K562 (cell line): ENCODE data around the gene ELK1. TPM values are rescaled to one million over a fixed set of nuclear protein-coding genes. Genes with fewer than 3 reads are reported as not detected.

Experiments used
- ATAC-seq: fragments of 200-7000 bp; cut with Tn5 transposase; 3 replicates; pipeline ENCODE4 v1.9.1; 2020; ENCODE audit warnings: moderate library complexity
- BruUV-seq: library from RNA; stranded (reverse); fragments of 400-500 nt; replicated peaks from 2 replicates; lab custom pipeline; 2021; lab: Mats Ljungman, UMichigan
- CTCF ChIA-PET: fragments of 300-600 bp; formaldehyde crosslinking; extraction: SDS; loops from one replicate; lab custom pipeline; 2021; ENCODE audit warnings: low intra/inter-chr PET ratio; lab: Yijun Ruan, JAX
- POLR2A ChIA-PET: fragments of 300-600, 350-650 bp; sonication (Branson Sonifier 250); formaldehyde crosslinking; extraction: SDS; loops from one replicate; lab custom pipeline; 2021; ENCODE audit warnings: antibody characterized with exemption, inconsistent platforms; lab: Yijun Ruan, JAX
- DNase-seq, 4 experiments: peaks; one replicate each; pipeline versions ENCODE4 v3.0.0 to v3.0.0-alpha.2; 2011 to 2018; ENCODE audit warnings: low spot score in 3 of 4, mixed read lengths in 3 of 4; ENCODE audit errors: extremely low read depth in 1 of 4
- FAIRE-seq: peaks from 2 replicates; lab custom pipeline; 2011; peaks lifted over from hg19 to GRCh38; lab: Jason Lieb, UNC
- H2AFZ ChIP-seq: 2 replicates; pipeline ENCODE4 v1.6.0; 2011; ENCODE audit warnings: low read depth, low read length, control low read depth, inconsistent platforms
- H3K27ac ChIP-seq: fragments of 200-600 bp; 3 replicates; pipeline ENCODE4 v1.8.0; 2011; ENCODE audit warnings: low read depth, mild to moderate bottlenecking, control low read depth, inconsistent platforms, low read length, moderate library complexity, mixed read lengths; ENCODE audit errors: extremely low read depth
- H3K27me3 ChIP-seq, 2 experiments: fragments of 300-600 bp in 1 of 2; 2 replicates in 1 of 2; 3 replicates in 1 of 2; pipeline versions ENCODE4 v1.6.0 to v1.8.0; 2011; ENCODE audit warnings: inconsistent platforms in 2 of 2, low read length in 2 of 2, mild to moderate bottlenecking in 1 of 2, mixed read lengths in 1 of 2, moderate library complexity in 1 of 2; ENCODE audit not compliant: control insufficient read depth in 2 of 2, insufficient read depth in 2 of 2
- H3K36me3 ChIP-seq: fragments of 300-600 bp; 3 replicates; pipeline ENCODE4 v1.8.0; 2011; ENCODE audit warnings: mild to moderate bottlenecking, low read length, inconsistent platforms; ENCODE audit not compliant: control insufficient read depth, insufficient read depth
- H3K4me1 ChIP-seq, 2 experiments: fragments of 200-600 bp in 1 of 2; replicated peaks in 1 of 2; 2 replicates in 1 of 2; 3 replicates in 1 of 2; pipeline versions ENCODE4 v1.5.1 to v1.8.0; 2011; ENCODE audit warnings: inconsistent platforms in 2 of 2, low read length in 2 of 2, mild to moderate bottlenecking in 1 of 2, mixed read lengths in 1 of 2, moderate library complexity in 1 of 2; ENCODE audit not compliant: control insufficient read depth in 2 of 2, insufficient read depth in 2 of 2
- H3K4me2 ChIP-seq: 2 replicates; pipeline ENCODE4 v1.6.1; 2011; ENCODE audit warnings: low read length, control low read depth, inconsistent platforms, mixed read lengths; ENCODE audit not compliant: insufficient read depth
- H3K4me3 ChIP-seq: fragments of 200-600 bp; sonication (generic), shearing (Covaris generic); 2 replicates; pipeline ENCODE4 v1.5.1; 2016; ENCODE audit warnings: control low read depth, inconsistent platforms
- H3K79me2 ChIP-seq: fragments of 200-600 bp; 3 replicates; pipeline ENCODE4 v1.8.0; 2011; ENCODE audit warnings: low read length, inconsistent platforms; ENCODE audit not compliant: control insufficient read depth, insufficient read depth
- H3K9ac ChIP-seq, 2 experiments: 2 replicates each; pipeline versions ENCODE4 v1.6.0 to v1.6.1; 2011; ENCODE audit warnings: low read depth in 2 of 2, low read length in 2 of 2, control low read depth in 1 of 2, inconsistent platforms in 1 of 2, mild to moderate bottlenecking in 1 of 2, mixed read lengths in 1 of 2; ENCODE audit not compliant: insufficient read depth in 1 of 2
- H3K9me1 ChIP-seq: one replicate; pipeline ENCODE4 v1.6.0; 2011; ENCODE audit warnings: inconsistent platforms, mild to moderate bottlenecking, low read length, moderate library complexity; ENCODE audit not compliant: control insufficient read depth, insufficient read depth
- H3K9me3 ChIP-seq: replicated peaks from 2 replicates; pipeline ENCODE4 v1.5.1; 2011; ENCODE audit warnings: low read depth, low read length, inconsistent platforms; ENCODE audit not compliant: control insufficient read depth, insufficient read depth
- H4K20me1 ChIP-seq: replicated peaks from 2 replicates; pipeline ENCODE4 v1.6.1; 2011; ENCODE audit warnings: low read length, inconsistent platforms, mixed read lengths; ENCODE audit not compliant: control insufficient read depth, insufficient read depth
- CEBPZ ChIP-seq: fragments of 150-350 bp; IDR thresholded peaks from 2 replicates; pipeline ENCODE4 v1.6.1; 2014; ENCODE audit warnings: low read depth, mild to moderate bottlenecking, low read length, borderline replicate concordance
- KAT8 ChIP-seq: fragments of 450-650 bp; IDR thresholded peaks from 2 replicates; pipeline ENCODE4 v1.6.1; 2016; ENCODE audit warnings: low read depth, mild to moderate bottlenecking
- NFYB ChIP-seq: IDR thresholded peaks from 2 replicates; pipeline ENCODE4 v1.6.1; 2011; ENCODE audit warnings: mild to moderate bottlenecking, moderate library complexity; ENCODE audit not compliant: insufficient read length; ENCODE audit errors: extremely low read depth
- PKNOX1 ChIP-seq: fragments of 450-650 bp; IDR thresholded peaks from 2 replicates; pipeline ENCODE4 v1.6.1; 2016
- SMARCA4 ChIP-seq: fragments of 450-650 bp; IDR thresholded peaks from 2 replicates; pipeline ENCODE4 v1.6.1; 2016
- SRSF7 ChIP-seq: fragments of 200-400 bp; formaldehyde crosslinking; optimal IDR thresholded peaks from 2 replicates; pipeline ENCODE3; 2017; ENCODE audit warnings: mild to moderate bottlenecking, low read depth, low read length
- TBP ChIP-seq: optimal IDR thresholded peaks from 2 replicates; pipeline ENCODE3; 2011; ENCODE audit warnings: low read depth, low read length, improper control_type of control experiment
- ZNF217 ChIP-seq: sonication (generic); formaldehyde crosslinking; IDR thresholded peaks from 2 replicates; pipeline ENCODE4 v1.8.0; 2022; ENCODE audit warnings: mild to moderate bottlenecking, missing genetic modification reagents
- ZNF584 ChIP-seq: fragments of 200-800 bp; sonication (Bioruptor generic); IDR thresholded peaks from 2 replicates; pipeline ENCODE4 v1.6.1; 2016; ENCODE audit warnings: low read depth, mild to moderate bottlenecking, missing genetic modification characterization, missing compliant biosample characterization
- WGBS: fragments of 100-300 bp; shearing (Covaris generic); methylation state at CpG from one replicate; pipeline ENCODE4 v1.1.6; 2016; ENCODE audit warnings: low coverage, mixed read lengths; ENCODE audit not compliant: insufficient coverage; ENCODE audit errors: missing lambda C conversion rate; 5-methylcytosine and 5-hydroxymethylcytosine counted together
- in situ Hi-C: fragments of 300-500 bp; cut with MboI; formaldehyde crosslinking; loops from 4 replicates; pipeline ENCODE4 v1.15.0; 2018; ENCODE audit warnings: inconsistent platforms, mixed read lengths
- intact Hi-C: fragments of 100-400 bp; cut with micrococcal nuclease; formaldehyde crosslinking; loops from 2 replicates; pipeline ENCODE4 v1.14.2; 2022
- polyA plus RNA-seq, 8 experiments: library from polyadenylated mRNA; depleted of rRNA in 4 of 8; stranded (reverse) in 5 of 8; unstranded in 3 of 8; fragments of >200 nt; fragmentation: Nextera tagmentation in 2 of 8; fragmentation: Illumina TruSeq in 1 of 8; extraction: Ambion mirVana in 2 of 8; extraction: Trizol in 1 of 8; gene quantifications; 2 replicates each; pipeline versions ENCODE4 v1.2.1 to v1.2.3, GENCODE V29; 2011 to 2014; ENCODE audit warnings: inconsistent platforms in 1 of 8, missing spikeins in 1 of 8
- total RNA-seq, 7 experiments: library from RNA; depleted of rRNA in 6 of 7; stranded (reverse); fragments of >200 nt in 6 of 7; fragmentation: Illumina TruSeq in 2 of 7; extraction: Trizol in 2 of 7; gene quantifications; 2 replicates each; pipeline versions ENCODE4 v1.2.1 to v1.2.3, GENCODE V29; 2011 to 2021; ENCODE audit warnings: low replicate concordance in 1 of 7

ELK1 gene
- total and polyA plus RNA-seq, 9 of the 15 experiments (the other 6 are each of a cell fraction or from before 2014, with no cell fraction given): 4.4 to 74.9 (median 26.5) TPM

- no peak overlapping the region for H3K9ac ChIP-seq
- intact Hi-C loops: no loop called here
- ChIA-PET CTCF (no interaction called here), POLR2A (no interaction called here)
- H4K20me1 ChIP-seq: no peaks in the 10 kb centered on the region
- no peaks in the 10 kb centered on the region for H3K79me2 ChIP-seq
- H2AFZ ChIP-seq: no peak overlapping the region
- H3K4me3 ChIP-seq: no peak overlapping the region
- TF ChIP-seq SMARCA4: no peak
- peak; percentile 50; the same call in 1 of the 2 replicates for TF ChIP-seq PKNOX1
- no peak for TF ChIP-seq KAT8
- no peak for TF ChIP-seq ZNF584
- TF ChIP-seq ZNF217 (CRISPR knock-in tag): no peak
- TF ChIP-seq SRSF7: no peak
- TF ChIP-seq NFYB: peak; percentile 24
- TF ChIP-seq CEBPZ: no peak
- TF ChIP-seq TBP: no peak
- H3K9me3 ChIP-seq: no peaks in the 10 kb centered on the region
- no TSS peak for BruUV-seq
- H3K27me3 ChIP-seq: peaks cover 0 to 34% of the 10 kb centered on the region in 2 experiments; a peak in 2 of 5 replicates
- H3K27ac ChIP-seq: no peak overlapping the region
- WGBS: 29% methylated on average over 15 of the region's 35 CpGs
- H3K4me1 ChIP-seq: peaks cover 0 to 25% of the 10 kb centered on the region in 2 experiments; a peak in 2 of 5 replicates
- ATAC-seq (0 out of 3 replicates have a peak, but pooled peaks have one; percentile 21), FAIRE-seq (no peak), DNase-seq (peak in 3 of 4 experiments; percentile 40 to 47 (median 46))
- in situ Hi-C loops: no loop called here
- H3K36me3 ChIP-seq: no peaks in the 10 kb centered on the region
- H3K4me2 ChIP-seq: peak overlapping the region; percentile 25; the same call in 1 of the 2 replicates
- no peaks in the 10 kb centered on the region for H3K9me1 ChIP-seq
These were observed 26.8 kb downstream of the ELK1 start for GRCh38 chrX:47623540-47624027.
